T-helper 1 cell treated with Interleukin-12 subunit alpha and Interleukin-12 subunit beta and Interleukin-4 antibody, amounts not matched to agents 30 ng/mL and 1 ng/mL, for 36 hours (primary cell): Measurements from ENCODE around the gene PAX6. TPM values are rescaled to one million over a fixed set of nuclear protein-coding genes. Genes with fewer than 3 reads are reported as not detected.

ENCODE experiments used
- intact Hi-C: fragments of 100-400 bp; cut with micrococcal nuclease; formaldehyde crosslinking; loops from one replicate; pipeline ENCODE4 v1.15.1; 2024
- total RNA-seq: library from RNA; stranded (reverse); gene quantifications from 2 replicates; pipeline ENCODE4 v1.2.3, GENCODE V29; 2022

The PAX6 gene
- total RNA-seq, 1 donor from 2014 or later = not detected

GRCh38 chr11:31799435-31800397 is 11.4 kb downstream of the PAX6 start:
- intact Hi-C loops = loop anchor here (5.0 kb wide), 1 partner anchor 33 kb away; no protein-coding TSS in a partner anchor

DNA sequence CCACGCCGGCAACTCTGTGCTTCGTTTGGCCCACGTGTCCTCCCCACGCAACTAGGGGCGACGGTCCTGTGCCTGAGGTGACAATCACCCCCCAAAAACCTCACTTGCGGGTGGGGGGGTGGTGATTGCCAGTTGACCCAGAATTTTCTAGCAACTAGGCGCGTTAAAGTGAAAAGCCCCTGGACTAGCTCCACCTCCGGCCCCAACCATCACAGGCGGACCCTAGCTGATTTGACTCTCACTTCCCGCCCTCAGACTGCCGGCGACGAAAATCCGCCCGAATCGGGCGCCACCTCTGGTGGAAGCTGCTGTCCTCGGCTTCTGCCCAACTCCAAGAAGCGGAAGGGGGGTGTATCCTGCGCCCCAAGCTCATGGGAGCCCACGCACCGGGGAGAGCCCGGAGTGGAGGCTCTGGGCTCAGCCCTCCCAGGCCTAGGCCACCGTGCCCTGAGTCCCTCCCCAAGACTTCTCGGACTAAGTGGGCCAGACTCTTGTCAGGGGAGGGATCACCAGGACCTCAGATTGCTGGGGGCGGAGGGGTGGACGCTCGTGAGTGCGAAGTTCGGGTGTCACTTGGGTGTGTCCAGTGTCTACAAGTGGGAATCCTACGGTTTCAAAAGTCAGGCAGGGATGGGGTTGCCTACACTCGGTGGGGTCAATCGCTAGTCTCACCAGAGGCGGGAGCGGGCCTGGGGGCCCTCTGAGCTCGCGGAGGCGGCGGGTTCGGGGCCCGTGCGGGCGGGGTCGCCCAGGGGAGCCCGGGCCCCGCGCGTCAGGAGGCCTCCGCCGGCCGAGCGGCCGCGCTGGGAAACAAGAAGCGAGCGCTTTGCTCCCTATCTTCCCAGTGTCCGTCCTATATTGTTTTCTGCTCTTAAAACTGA is 12.3 kb downstream of the PAX6 start:
- intact Hi-C loops = loop anchor here (5.0 kb wide), 1 partner anchor 34 kb away; no protein-coding TSS in a partner anchor

- intact Hi-C loops = loop anchor here (5.0 kb wide), 1 partner anchor 34 kb away; no protein-coding TSS in a partner anchor
Measured at GRCh38 chr11:31798057-31798553, 13.0 kb downstream of the PAX6 start.

DNA sequence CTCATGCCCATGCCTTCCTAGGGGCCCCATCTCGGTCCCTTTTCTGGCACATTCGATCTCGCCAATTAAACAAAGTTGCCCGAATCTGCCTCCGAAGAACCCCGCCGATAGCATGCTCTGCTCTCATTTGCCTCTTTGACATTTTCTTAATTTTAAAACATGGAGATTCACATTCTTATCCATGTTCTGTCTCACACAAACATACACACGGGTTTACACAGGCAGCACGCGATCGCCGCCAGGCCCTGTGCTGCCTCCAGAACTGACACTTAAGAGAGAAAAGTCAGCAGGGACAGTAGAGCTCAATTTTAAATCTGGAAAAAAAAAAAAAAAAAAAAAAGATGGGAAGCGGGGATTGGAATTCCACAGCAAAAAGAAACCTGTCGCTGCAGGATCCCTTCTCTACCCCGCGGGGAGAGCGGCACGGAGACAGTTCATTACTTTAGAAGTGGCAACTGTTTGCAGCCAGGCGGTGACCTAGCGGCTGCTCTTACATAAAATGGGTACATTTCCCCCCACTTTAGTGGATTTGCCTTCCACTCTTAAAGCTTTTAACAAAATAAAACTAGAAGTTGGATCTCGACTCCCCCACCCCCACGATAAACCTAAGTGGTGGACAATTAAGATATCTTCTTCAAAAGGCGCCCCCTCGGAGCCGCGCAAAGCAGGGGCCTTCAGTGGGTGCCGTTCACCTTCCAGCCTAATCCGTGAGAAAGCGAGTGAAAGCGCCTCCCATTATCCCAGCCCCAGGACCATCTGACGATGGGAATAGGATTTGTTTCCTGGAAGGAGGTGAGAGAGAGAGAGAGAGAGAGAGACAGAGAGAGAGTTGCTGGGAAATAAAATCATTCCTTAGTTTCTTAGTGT is 13.7 kb downstream of the PAX6 start:
- intact Hi-C loops = loop anchor here (5.0 kb wide), 1 partner anchor 35 kb away; no protein-coding TSS in a partner anchor

- intact Hi-C loops = loop anchor here (5.0 kb wide), 1 partner anchor 36 kb away; no protein-coding TSS in a partner anchor
Measured at GRCh38 chr11:31796499-31797189, 14.5 kb downstream of the PAX6 start.

- intact Hi-C loops = loop anchor here (5.0 kb wide), 1 partner anchor 36 kb away; no protein-coding TSS in a partner anchor
Measured at GRCh38 chr11:31795706-31796498, 15.2 kb downstream of the PAX6 start.

GRCh38 chr11:31794548-31794947 is 16.6 kb downstream of the PAX6 start:
- intact Hi-C loops = no loop called here

DNA sequence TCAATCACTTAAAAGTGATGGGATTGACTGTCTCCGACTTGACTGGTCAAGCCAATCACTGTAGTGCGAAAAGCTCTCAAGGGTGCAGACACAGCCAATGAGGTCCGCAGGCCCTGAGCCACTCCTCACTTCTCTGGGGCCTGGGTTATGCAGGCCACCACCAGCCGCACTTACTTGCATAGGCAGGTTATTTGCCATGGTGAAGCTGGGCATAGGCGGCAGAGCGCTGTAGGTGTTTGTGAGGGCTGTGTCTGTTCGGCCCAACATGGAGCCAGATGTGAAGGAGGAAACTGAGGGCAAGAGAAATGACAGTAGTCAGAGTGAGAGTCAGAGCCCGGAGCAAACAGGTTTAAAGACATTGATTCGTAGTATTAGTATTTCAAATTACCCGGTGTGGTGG is 17.9 kb downstream of the PAX6 start:
- intact Hi-C loops = no loop called here

DNA sequence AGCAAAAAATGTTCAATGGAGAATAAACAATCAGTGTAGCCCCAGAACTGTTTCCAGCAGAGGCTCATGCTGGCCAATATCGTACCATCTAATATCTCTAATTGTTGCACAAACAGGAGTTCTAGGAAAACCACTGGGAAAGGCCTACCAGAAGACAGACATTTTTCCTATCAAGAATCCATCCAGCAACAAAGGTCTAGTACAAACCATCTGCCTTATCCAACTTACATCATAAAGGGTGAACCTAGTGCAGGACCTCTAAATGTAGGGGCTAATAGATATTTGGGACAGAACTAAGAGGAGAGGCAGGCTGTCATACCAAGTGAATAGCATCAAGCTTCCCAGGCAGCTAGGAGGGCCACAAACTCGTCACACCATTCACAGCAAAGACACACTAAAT is 18.7 kb downstream of the PAX6 start:
- intact Hi-C loops = no loop called here

DNA sequence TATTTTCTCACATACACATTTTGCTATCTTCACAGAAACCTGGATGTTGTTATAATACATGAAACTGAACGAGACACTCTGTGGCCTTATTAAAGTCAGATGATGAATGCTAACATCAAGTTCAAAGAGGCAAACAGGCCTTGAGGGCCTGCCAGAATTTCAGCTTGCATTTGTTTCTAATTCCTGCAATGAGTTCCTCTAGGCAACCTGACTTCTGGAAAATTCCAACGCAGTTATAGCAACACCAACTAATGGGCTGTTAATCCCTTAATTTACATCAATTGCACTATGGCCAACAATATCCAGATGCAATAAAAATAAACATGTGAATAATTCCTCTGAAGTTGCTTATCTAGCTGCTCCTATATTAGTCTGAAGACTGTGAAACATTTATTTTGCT is 19.1 kb downstream of the PAX6 start:
- intact Hi-C loops = no loop called here

GRCh38 chr11:31790649-31791048 is 20.5 kb downstream of the PAX6 start:
- intact Hi-C loops = no loop called here

DNA sequence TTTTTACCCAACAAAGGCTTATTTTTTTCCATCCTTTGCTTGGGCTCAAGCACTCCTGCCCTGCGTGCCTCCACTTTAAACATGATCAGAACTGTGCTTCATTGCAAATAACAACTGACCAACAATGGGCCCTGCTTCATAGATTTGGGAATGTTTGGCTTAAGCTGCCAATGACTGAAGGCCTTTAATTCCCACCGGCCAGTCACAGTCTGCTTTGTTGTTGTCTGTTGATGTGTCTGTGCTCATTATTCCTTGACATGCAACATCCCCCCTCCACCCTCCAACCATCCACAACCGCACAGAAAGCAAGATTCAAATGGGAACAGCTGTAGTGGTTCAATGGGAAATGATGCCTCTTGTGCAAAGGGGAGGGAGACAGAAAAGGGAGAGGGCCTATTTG is 23.0 kb downstream of the PAX6 start:
- intact Hi-C loops = no loop called here

DNA sequence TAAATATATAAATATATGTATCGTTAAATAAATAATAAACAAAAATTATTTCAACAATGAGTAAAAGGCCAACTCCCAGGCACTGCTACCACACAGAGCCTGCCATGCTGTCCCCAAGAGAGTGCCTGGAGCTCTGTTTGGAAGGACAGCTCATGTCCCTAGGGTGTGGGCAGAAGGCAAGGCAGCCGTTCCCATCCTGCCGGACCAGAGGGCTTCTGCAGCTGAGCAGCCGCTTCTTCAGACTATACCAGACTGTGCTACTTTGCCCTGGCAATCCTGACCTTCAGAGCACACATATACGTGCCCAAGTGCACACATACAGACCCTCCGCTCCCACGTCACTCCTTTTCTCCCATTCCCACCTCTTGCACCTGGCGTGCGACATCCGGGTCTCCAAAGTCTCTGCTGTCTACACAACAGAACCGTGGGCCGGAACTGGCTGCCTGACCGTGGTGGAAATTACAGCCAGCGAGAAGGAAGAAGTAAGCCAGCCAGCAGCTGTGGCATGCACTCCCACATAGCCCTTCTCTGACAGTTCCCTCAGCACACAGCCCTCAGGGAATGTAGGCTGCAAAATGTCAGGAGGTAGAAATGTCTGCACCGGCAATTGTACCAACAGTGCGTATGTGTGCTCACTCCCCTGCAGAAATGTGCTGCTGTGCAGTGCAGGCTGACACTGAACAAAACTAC is 24.0 kb downstream of the PAX6 start:
- intact Hi-C loops = no loop called here

DNA sequence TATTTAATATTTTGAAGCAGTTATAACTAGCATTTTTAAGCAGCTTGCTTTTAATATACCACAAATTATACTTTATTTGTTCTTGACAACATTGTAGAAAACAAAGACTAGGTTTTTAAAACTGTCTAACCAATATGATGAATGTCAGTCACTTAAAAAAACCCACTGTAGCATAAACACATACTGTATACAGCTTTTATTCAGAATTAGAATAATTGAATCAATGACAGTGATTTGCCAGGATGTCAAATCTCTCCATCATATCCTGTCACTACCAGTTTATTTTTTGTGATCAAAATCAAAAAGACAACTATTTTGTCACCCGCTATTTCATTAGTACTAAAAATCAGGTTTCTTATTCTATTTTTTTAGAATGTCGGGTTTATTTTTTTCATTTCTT is 26.5 kb downstream of the PAX6 start:
- intact Hi-C loops = no loop called here

DNA sequence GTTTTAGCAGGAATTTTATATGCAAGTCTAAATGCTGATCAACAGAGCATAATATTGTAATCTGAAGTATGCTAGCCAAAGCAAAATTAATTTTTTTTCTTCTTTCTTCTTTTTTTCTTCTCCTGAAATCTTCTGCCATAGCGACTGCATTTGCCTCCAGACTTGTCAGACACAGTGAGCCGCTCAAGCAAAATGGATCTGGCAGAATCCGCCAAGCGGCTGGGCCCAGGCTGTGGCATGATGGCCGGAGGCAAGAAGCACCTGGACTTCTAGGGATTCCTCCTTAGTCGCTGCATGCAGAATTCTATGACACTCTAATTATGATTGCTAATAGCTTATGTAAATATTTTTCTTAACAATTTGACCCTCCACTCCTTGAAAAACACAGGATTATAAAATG is 27.9 kb downstream of the PAX6 start:
- intact Hi-C loops = no loop called here

DNA sequence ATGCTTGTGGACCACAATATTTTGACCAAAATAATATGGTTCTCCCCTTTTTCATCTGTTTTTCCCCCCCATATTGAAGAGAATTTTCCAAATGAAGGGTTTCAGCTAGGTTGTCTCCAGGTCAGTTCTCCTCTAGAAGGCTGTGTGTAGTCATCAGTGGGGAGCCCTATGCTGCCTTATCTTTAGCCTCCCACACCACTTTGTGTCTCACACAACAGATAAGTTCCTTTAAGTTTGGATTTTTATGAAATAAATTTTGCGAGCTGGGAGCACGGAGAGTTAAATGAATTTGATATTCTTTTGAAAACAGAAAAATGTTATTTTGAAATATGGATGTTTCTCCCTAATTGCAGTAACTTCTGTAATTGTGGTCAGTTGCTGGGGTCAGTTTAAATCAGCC is 28.9 kb downstream of the PAX6 start:
- intact Hi-C loops = no loop called here

GRCh38 chr11:31780480-31780971 is 30.6 kb downstream of the PAX6 start:
- intact Hi-C loops = no loop called here

DNA sequence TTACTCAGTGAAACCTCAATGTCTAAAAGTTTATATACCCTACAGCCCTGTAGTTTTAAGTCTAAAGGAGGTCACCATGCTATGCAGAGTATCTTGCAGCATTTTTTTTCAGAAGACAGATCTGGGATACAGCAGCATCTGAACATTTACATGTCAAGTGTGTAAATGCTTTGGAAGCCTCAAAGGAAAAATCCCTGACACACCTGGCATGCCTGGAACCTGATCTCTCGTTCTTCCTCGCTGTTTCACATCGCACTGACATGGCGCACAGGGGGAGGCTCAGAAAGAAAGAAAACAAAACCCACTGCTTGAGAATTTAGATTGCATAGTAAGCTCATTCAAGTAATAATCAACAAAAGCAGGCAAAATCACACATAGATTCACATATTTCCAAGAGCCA is 31.0 kb downstream of the PAX6 start:
- intact Hi-C loops = no loop called here
